D341Med (cell line): ENCODE data around the gene ESRRA.
"Not testable (repeated sequence)": the region's sequence is repeated elsewhere in the genome, so short reads cannot be mapped to it uniquely, and the experiment has no call there.

Experiments
- DNase-seq: peaks from one replicate; pipeline ENCODE4 v3.0.0; 2012; ENCODE audit warnings: low spot score

ESRRA gene

GRCh38 chr11:64314146-64314804 is 9.0 kb downstream of the ESRRA start:
- no peak for DNase-seq

GRCh38 chr11:64314805-64315561 is 9.7 kb downstream of the ESRRA start:
- no peak for DNase-seq

- DNase-seq, result not testable (repeated sequence)
Measured at GRCh38 chr11:64315667-64316526, 10.6 kb downstream of the ESRRA start.

GRCh38 chr11:64316672-64317324 is 11.5 kb downstream of the ESRRA start:
- peak; percentile 42 for DNase-seq

GRCh38 chr11:64317325-64317960 is 12.1 kb downstream of the ESRRA start, which contains the start of gene TRMT112:
TSS of gene TRMT112 (minus strand) at chr11:64317559. CDS start at chr11:64317526, 33 bp downstream.
- peak; percentile 86 for DNase-seq

GRCh38 chr11:64317961-64318765 is 12.8 kb downstream of the ESRRA start, which contains the start of gene PRDX5:
TSS of gene PRDX5 (plus strand) at chr11:64318121. CDS start at chr11:64318216, 95 bp downstream.
- DNase-seq, result peak; percentile 97

GRCh38 chr11:64318766-64319761 is 13.7 kb downstream of the ESRRA start:
- DNase-seq, result no peak

GRCh38 chr11:64320556-64320955 is 15.2 kb downstream of the ESRRA start:
- no peak for DNase-seq

GRCh38 chr11:64321026-64321425 is 15.7 kb downstream of the ESRRA start:
- no peak for DNase-seq

- DNase-seq, result no peak
Measured at GRCh38 chr11:64321533-64321932, 16.2 kb downstream of the ESRRA start.

- DNase-seq, result no peak
Measured at GRCh38 chr11:64322925-64323260, 17.6 kb downstream of the ESRRA start.

GRCh38 chr11:64323373-64323772 is 18.0 kb downstream of the ESRRA start:
- no peak for DNase-seq

- DNase-seq, result not testable (repeated sequence)
Measured at GRCh38 chr11:64323984-64324383, 18.7 kb downstream of the ESRRA start.

- no peak for DNase-seq
Measured at GRCh38 chr11:64324692-64325469, 19.6 kb downstream of the ESRRA start.

- DNase-seq, result no peak
Measured at GRCh38 chr11:64327375-64327774, 22.1 kb downstream of the ESRRA start.

GRCh38 chr11:64327993-64328392 is 22.7 kb downstream of the ESRRA start:
- DNase-seq, result no peak

- DNase-seq, result no peak
Measured at GRCh38 chr11:64330888-64331287, 25.6 kb downstream of the ESRRA start.

- DNase-seq, result peak; percentile 81
Measured at GRCh38 chr11:64331569-64332371, 26.4 kb downstream of the ESRRA start.
